Glomerular endothelial cell (primary cell): ENCODE results near the gene ERCC3. TPM values are rescaled to one million over a fixed set of nuclear protein-coding genes. Genes with fewer than 3 reads are reported as not detected.
"Not testable (repeated sequence)": the region's sequence is repeated elsewhere in the genome, so short reads cannot be mapped to it uniquely, and the experiment has no call there.

Experiments used
- DNase-seq: peaks from one replicate; pipeline ENCODE4 v3.0.0-alpha.2; 2011; ENCODE audit warnings: low read depth, low spot score; ENCODE audit errors: extremely low read depth
- total RNA-seq: library from RNA; depleted of rRNA; stranded (reverse); fragments of >200 nt; gene quantifications from 2 replicates; pipeline ENCODE4 v1.2.3, GENCODE V29; 2015

Gene ERCC3
- total RNA-seq, 1 donor from 2014 or later, result 35.5 TPM

DNA sequence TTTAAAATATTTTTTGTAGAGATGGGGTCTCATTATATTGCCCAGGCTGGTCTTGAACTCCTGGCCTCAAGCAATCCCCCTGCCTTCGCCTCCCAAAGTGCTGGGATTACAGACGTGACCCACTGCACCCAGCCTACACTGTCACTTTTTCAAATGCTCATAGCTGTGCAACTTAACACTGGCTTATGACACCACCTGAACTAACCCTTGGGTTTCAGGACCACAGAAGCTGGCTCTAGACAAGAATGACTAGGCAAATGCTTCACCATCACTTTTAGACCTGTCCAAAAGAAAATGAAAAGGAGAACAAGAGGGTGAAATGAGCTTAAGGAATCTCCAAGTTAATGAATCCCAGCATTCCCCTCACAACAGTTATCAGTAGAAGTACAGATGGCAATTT lies 13.3 kb downstream of the ERCC3 start:
- DNase-seq, result no peak

DNA sequence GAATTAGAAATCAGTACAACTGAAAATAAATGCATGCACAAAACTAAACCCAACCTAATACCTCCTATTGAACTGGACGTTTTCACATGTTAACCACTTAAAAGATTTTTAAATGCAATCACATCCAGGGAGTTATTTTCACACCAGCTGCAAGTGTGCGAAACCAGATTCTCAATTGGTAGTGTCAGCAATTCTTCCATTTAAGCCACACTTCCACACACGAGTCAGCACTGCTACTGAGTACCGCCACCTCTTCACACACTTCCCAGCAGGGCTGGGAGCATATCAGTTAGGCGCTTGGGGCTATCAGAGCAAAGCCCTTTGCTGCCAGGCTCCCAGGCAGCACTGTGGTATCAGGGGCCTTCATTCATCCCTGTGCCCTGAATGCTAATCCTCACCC lies 14.2 kb downstream of the ERCC3 start:
- no peak for DNase-seq

DNA sequence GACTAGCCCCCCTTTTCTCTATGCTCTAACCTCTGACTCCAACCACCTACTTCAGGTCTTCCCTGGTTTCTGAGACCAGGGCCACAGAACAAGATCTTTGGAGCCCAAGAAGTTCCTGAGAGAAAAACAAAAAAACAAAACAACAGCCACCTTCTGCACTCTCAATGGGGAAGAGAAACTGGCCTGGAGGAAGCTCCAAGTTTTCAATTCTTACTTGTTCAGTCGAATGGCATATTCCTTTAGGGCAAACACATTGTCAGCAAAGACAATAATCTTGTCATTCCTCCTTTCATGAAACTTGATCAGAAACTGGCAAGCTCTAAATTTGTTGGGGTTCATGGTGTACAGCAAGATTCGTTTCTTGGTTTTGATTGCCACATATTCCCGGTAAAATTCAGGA lies 15.0 kb downstream of the ERCC3 start:
- DNase-seq, result no peak

GRCh38 chr2:127277028-127277427 lies 16.9 kb downstream of the ERCC3 start:
- DNase-seq, result no peak

- DNase-seq, result no peak
These were observed 18.2 kb downstream of the ERCC3 start for GRCh38 chr2:127275789-127276188.

- no peak for DNase-seq
These were observed 18.6 kb downstream of the ERCC3 start for GRCh38 chr2:127275356-127275755.

- no peak for DNase-seq
These were observed 23.3 kb downstream of the ERCC3 start for GRCh38 chr2:127270663-127271062.

GRCh38 chr2:127261804-127262406 lies 32.0 kb downstream of the ERCC3 start:
- DNase-seq, result no peak

DNA sequence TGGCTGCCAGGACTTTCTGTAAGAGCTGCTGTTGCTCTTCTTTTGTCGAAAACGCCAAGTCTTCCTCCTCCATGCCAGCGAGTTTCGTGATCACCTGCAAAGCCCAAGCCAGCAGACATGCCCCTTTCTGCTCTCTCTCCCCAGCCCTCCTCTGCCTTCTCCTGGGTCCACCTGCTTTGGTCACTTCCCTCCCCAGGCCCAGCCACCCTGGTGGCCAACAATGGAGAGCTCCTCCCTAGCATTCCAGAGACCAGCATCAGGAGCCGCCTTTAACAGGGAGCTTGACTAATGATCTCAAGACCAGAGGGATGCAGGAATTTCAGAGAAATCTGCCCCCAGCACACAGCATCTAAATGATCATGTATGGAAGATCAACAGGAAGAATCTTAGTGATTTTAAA lies 34.6 kb downstream of the ERCC3 start:
- no peak for DNase-seq

DNA sequence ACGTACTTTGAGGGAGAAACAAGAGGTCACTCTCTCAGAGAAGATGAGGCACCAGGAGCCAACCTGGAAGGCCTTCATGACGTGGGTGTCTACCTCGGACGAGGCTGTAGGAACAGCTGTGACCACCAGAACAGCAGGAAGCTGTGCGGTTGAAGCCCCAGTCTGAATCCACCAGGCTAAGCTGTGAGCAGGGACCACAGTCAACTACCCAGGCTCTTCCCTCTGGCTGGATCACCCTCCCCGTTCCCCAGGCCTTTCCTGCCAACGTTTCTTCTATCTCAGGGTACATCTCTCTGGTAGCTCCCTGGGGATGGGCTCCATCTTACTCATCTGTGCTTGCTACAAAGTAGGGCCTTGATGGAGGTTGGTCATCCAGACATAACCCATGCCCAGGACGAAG lies 37.1 kb downstream of the ERCC3 start:
- no peak for DNase-seq

- no peak for DNase-seq
These were observed 37.6 kb downstream of the ERCC3 start for GRCh38 chr2:127256381-127256780.

DNA sequence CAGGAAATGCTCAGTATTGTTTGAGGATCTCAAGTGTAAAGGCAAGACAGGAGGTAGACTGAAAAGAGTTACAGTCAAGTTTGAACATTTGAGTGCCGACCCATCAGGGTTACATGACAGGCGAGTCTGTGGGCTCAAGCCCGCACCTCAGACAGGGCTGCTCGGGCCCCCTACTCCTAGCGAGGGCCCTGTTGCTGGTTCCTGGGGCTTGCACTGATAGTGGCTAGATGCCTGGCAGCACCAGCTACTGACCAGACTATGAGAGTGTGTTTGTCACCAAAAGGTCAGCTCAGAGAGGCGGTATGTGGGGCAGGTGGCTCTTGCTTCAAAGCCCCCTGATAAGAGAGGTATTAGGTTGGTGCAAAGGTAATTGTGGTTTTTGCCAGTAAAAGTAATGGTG lies 38.2 kb downstream of the ERCC3 start:
- DNase-seq, result no peak

DNA sequence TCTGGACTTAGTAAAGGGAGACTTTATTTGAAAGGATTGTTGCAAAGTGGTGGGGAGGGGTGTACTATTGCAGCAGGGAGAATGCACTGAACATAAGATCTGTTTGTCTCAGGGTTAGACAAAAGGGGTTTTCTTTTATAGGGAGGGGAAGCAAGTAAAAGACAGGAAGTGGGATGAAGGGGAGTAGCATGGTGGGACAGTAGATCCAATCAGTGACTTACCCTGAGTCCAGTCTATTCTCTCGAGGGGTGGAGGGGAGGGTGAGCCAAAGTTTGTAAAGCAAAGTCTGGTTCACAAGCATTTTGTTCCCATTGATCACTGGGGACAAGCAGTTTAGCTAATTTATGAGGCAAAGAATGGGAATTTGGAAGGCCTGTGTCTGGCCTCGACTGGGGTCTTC lies 38.8 kb downstream of the ERCC3 start:
- DNase-seq, result no peak

DNA sequence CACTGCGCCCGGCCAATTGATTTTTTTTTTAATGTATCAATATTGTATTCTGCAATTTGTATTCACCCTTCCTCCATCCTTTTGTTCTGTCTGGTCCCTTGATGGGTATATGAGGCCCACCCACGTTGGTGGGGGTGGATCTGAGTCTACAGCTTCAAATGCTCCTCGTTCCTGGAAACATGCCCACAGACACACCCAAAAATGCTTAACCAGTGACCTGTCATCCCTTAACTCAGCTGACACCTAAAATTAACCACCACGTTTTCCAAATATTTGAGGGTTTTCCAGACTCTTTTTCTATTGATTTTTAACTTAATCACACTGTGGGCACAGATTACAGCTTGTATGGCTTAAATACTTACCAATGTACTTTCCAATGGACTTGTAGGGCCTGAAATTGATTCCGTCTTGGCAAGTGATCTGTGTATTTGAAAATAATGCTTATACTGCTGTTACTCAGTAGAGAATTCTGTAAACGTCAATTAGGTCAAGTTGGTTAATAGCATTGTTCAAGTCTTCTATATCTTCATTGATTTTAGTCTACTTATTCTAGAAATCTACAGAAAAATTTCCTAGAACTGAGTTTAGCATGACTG lies 39.5 kb downstream of the ERCC3 start:
- DNase-seq, result no peak

DNA sequence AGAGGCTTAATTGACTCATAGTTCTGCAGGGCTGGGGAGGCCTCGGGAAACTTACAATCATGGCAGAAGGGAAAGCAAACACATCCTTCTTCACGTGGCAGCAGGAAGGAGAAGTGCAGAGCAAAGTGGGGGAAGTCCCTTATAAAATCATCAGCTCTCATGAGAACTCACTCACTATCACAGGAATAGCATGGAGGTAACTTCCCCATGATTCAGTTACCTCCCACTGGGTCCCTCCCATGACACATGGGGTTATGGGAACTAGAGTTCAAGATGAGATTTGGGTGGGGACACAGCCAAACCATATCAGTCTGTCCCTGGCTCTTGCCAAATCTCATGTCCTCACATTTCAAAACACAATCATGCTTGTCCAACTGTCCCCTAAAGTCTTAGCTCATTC lies 52.8 kb downstream of the ERCC3 start:
- DNase-seq, result not testable (repeated sequence)

DNA sequence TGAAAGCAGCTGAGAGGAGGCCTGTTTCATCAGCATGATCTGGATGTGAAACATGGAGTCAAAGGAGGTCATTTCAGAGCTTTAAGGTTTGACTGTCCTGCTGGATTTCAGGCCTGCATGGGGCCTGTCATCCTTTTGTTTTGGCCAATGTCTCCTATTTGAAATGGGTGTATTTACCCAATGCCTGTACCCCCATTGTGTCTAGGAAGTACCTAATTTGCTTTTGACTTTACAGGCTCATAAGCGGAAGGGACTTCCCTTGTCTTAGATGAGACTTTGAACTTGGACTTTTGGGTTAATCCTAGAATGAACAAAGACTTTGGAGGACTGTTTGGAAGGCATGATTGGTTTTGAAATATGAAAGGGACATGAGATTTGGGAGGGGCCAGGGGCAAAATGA lies 54.5 kb downstream of the ERCC3 start:
- DNase-seq, result no peak

- DNase-seq, result not testable (repeated sequence)
These were observed 56.2 kb downstream of the ERCC3 start for GRCh38 chr2:127237768-127238167.

GRCh38 chr2:127235082-127235702 lies 58.8 kb downstream of the ERCC3 start:
- no peak for DNase-seq

GRCh38 chr2:127233710-127234109 lies 60.2 kb downstream of the ERCC3 start:
- DNase-seq, result no peak

GRCh38 chr2:127231130-127231865 lies 62.6 kb downstream of the ERCC3 start:
- no peak for DNase-seq

DNA sequence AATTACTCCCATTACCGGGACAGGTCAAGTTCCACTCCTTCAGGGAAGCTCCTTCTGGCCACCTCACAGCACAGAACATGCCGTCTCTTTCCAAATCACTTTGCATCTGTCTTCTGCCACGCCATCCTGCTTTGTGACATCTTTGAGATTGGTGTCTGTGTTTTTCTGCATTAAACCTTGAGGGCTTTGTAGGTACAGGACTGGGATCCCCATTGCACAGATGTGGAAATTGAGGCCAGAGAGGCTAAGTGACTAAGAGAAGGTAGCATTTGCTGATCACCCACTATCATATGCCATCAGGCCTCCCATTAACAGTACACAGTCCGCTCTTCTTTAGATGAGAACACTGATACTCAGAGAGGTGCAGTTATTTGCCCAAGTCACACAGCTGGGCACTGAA lies 64.4 kb downstream of the ERCC3 start:
- DNase-seq, result no peak

DNA sequence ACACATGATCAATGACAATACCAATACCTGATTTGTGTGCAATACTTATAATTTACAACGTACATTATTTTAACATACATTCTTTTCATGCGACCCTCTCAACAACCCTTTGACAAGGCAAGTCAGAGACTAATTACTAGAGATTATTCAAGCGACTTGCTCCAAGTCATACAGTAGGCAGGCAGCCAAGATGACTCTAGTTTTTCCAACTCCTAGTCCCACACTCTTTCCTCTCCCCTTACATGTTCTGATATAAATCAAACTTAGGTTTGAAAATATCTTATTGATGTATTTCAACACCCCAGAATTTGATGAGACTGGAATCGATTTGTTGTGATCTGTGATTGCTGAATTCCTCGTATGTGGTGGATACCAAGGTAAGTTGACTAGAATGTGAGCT lies 65.8 kb downstream of the ERCC3 start:
- DNase-seq, result no peak
